Measurements from ENCODE around the gene ERG. TPM values are rescaled to one million over a fixed set of nuclear protein-coding genes. Genes with fewer than 3 reads are reported as not detected.
A peak's percentile ranks its signal among the peaks of the same experiment; 100 is the strongest.

Gene ERG
- polyA plus RNA-seq, 2 of the 4 experiments (the other 2 are of a cell fraction), result not detected

- Histone ChIP-seq H3K27ac (no peak overlapping the region), H3K4me3 (no peak overlapping the region), H3K9me3 (no peaks in the 10 kb centered on the region), H3K4me1 (0 out of 3 replicates have a peak, but pooled peaks cover 5% of the 10 kb centered on the region), H3K4me2 (no peak overlapping the region)
- POLR2A ChIA-PET, result no interaction called here
- ATAC-seq (no peak), FAIRE-seq (no peak), DNase-seq (ENCODE audit: low read depth in 1 of 2, low spot score in 1 of 2) (no peak)
- 72% methylated on average over 24 of the region's 24 CpGs for WGBS (ENCODE audit: missing lambda C conversion rate)
- TF ChIP-seq FOSL2 (IDR thresholded peaks at IDR 0.05) (no peak), FOSL2 (CRISPR knock-in tag; IDR thresholded peaks at IDR 0.05) (no peak), CBX2 (IDR thresholded peaks at IDR 0.05; ENCODE audit: borderline replicate concordance, low read depth) (no peak), GATA3 (IDR thresholded peaks at IDR 0.05; ENCODE audit: borderline replicate concordance) (no peak)
- CTCF ChIA-PET, result interaction anchor here (0.6 to 0.9 kb wide), 2 partner anchors 68 to 631 kb away, joined by 3 read pairs; no protein-coding TSS in a partner anchor
Measured at GRCh38 chr21:38506661-38507281, 8.5 kb upstream of the ERG start.

GRCh38 chr21:38505654-38506523 lies 7.6 kb upstream of the ERG start:
- no peak for FAIRE-seq
- Histone ChIP-seq H3K4me3 (no peak overlapping the region), H3K4me2 (no peak overlapping the region), H3K4me1 (0 out of 3 replicates have a peak, but pooled peaks cover 5% of the 10 kb centered on the region), H3K9me3 (no peaks in the 10 kb centered on the region), H3K27ac (no peak overlapping the region)
- TF ChIP-seq SMC3 (IDR thresholded peaks at IDR 0.05) (peak; percentile 74), CTCF (IDR thresholded peaks at IDR 0.05) (peak; percentile 68), RAD21 (conservative IDR thresholded peaks at IDR 0.05 in 1 of 2, IDR thresholded peaks at IDR 0.05 in 1 of 2) (peak; percentile 74 to 75), BCL3 (IDR thresholded peaks at IDR 0.05) (no peak)
- DNase-seq (ENCODE audit: low read depth in 1 of 2, low spot score in 1 of 2), result peak; percentile 6 to 56
- ATAC-seq, result peak; percentile 82 to 90; a peak in 5 of 6 replicates
- ChIA-PET CTCF (interaction anchor here (0.6 to 2.4 kb wide), 11 partner anchors 17 to 865 kb away, joined by 3 to 11 read pairs (median 3); no protein-coding TSS in a partner anchor), POLR2A (no interaction called here)
- WGBS (ENCODE audit: missing lambda C conversion rate), result 33% methylated on average over 9 of the region's 9 CpGs

- H3K27ac ChIP-seq, result no peak overlapping the region
Measured at GRCh38 chr21:38504066-38504465, 5.8 kb upstream of the ERG start.

More at GRCh38 chr21:38504066-38504465, 5.8 kb upstream of the ERG start:
- POLR2A ChIA-PET, result no interaction called here
- Histone ChIP-seq H3K9me3 (no peaks in the 10 kb centered on the region), H3K4me2 (no peak overlapping the region), H3K4me3 (no peak overlapping the region), H3K4me1 (0 out of 3 replicates have a peak, but pooled peaks cover 5% of the 10 kb centered on the region)
- no peak for TF ChIP-seq FOXS1 (CRISPR knock-in tag; IDR thresholded peaks at IDR 0.05)
- TF ChIP-seq CBX2 (IDR thresholded peaks at IDR 0.05; ENCODE audit: borderline replicate concordance, low read depth), result no peak
- no peak for TF ChIP-seq HOXA7 (CRISPR knock-in tag; IDR thresholded peaks at IDR 0.05)
- no peak for TF ChIP-seq BCL3 (IDR thresholded peaks at IDR 0.05)
- TF ChIP-seq CHD4 (IDR thresholded peaks at IDR 0.05; ENCODE audit: borderline replicate concordance), result no peak
- TF ChIP-seq MAFK (IDR thresholded peaks at IDR 0.05; ENCODE audit: partially characterized antibody), result no peak
- no peak for TF ChIP-seq CHD2 (IDR thresholded peaks at IDR 0.05; ENCODE audit: low read length, partially characterized antibody)
- TF ChIP-seq BHLHE40 (IDR thresholded peaks at IDR 0.05; ENCODE audit: low read depth, low read length), result no peak
- no peak for TF ChIP-seq CEBPB (IDR thresholded peaks at IDR 0.05)
- TF ChIP-seq SMC3 (IDR thresholded peaks at IDR 0.05), result no peak
- TF ChIP-seq PHF8 (IDR thresholded peaks at IDR 0.05; ENCODE audit: borderline replicate concordance, low read depth), result no peak
- TF ChIP-seq RCOR1 (IDR thresholded peaks at IDR 0.05; ENCODE audit: low read depth, low read length), result no peak
- no peak for TF ChIP-seq ELK1 (IDR thresholded peaks at IDR 0.05; ENCODE audit: low read depth, low read length)
- TF ChIP-seq TFCP2L1 (CRISPR knock-in tag; IDR thresholded peaks at IDR 0.05), result no peak
- TF ChIP-seq NPAS2 (CRISPR knock-in tag; IDR thresholded peaks at IDR 0.05; ENCODE audit: borderline replicate concordance), result no peak
- TF ChIP-seq EHF (CRISPR knock-in tag; IDR thresholded peaks at IDR 0.05), result no peak
- 38% methylated on average over 2 of the region's 2 CpGs for WGBS (ENCODE audit: missing lambda C conversion rate)
- CTCF ChIA-PET, result interaction anchor here (2.4 kb wide), 1 partner anchor 634 kb away, joined by 11 read pairs; no protein-coding TSS in a partner anchor
- FAIRE-seq (no peak), ATAC-seq (no peak), DNase-seq (ENCODE audit: low read depth in 1 of 2, low spot score in 1 of 2) (no peak)

All from A549 (cell line).